ENCODE measurements around the gene KYNU. TPM values are rescaled to one million over a fixed set of nuclear protein-coding genes. Genes with fewer than 3 reads are reported as not detected.
A peak's percentile ranks its signal among the peaks of the same experiment; 100 is the strongest.

The KYNU gene
- total RNA-seq, 6 experiments from 2014 or later: 37.0 to 47.5 (median 40.7) TPM

DNA sequence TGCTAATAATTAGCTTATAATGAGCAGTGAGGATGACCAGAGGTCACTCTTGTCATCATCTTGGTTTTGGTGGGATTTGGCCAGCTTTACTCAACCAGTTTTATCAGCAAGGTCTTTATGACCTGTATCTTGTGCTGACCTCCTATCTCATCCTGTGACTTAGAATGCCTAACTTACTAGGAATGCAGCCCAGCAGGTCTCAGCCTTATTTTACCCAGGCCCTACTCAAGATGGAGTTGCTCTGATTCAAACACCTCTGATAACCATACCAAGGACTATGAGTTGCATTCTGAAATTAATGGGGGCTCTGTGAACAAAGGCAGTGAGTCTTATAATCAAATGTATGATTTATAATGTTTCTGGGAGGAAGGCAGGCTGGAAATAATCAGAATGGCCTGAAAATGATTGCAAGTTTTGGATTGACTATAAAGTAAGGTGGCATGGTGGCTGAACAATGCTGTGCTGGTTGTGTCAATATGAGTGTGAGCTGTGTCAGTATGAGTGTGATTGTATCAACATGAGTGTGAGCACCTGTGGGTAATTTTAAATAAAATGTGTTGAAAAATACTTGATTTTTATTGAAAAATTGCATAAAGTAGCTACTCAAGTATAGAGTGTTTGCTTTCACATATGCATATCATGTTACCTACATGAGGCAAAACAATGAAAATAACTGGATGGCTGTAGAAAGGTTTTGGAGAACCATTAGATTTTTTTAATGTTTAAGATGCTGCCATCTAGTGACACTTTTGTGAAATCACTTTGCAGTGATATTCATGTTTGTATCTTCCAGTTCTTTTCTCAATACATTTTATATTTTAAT lies 103.0 kb downstream of the KYNU start:
- DNase-seq (no peak), ATAC-seq (peak; percentile 66 to 81 (median 72))
- intact Hi-C loops (cut with DNase I): no loop called here
- Histone ChIP-seq H3K9me3 (no peaks in the 10 kb centered on the region), H3K36me3 (no peaks in the 10 kb centered on the region), H3K4me3 (no peak overlapping the region), H3K27me3 (no peaks in the 10 kb centered on the region), H3K27ac (no peak overlapping the region), H3K4me1 (peaks cover 0 to 15% (median 0%) of the 10 kb centered on the region in 4 donors)
- TF ChIP-seq POLR2A (IDR thresholded peaks at IDR 0.05) (no peak), CTCF (IDR thresholded peaks at IDR 0.05) (peak; percentile 40 to 68 (median 64))

DNA sequence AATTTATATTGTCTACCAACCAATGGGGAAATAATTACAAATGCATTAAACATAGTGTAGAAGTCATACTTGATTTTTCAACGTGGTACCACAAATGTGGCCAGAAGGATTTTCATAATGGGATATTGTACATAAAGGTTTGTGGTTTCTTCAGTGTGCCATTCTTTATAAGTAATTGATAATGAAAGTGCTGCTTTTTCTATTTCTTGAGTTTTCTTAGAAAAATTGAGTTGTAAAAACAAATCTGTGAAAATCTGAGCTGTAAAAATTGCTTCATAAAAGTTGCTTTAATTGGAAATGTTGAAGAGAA lies 103.6 kb downstream of the KYNU start:
- no peaks in the 10 kb centered on the region for H3K27me3 ChIP-seq
- H3K36me3 ChIP-seq: peaks cover 0 to 4% (median under 1%) of the 10 kb centered on the region in 4 donors
- 9% methylated on average over 1 of the region's 1 CpG for WGBS (ENCODE audit: insufficient coverage, low coverage, low lambda C conversion rate, missing lambda C conversion rate)
- peaks cover 0 to 15% (median 0%) of the 10 kb centered on the region in 4 donors for H3K4me1 ChIP-seq
- H3K27ac ChIP-seq: no peak overlapping the region
- intact Hi-C loops (cut with DNase I): no loop called here
- H3K9me3 ChIP-seq: no peaks in the 10 kb centered on the region
- no peak overlapping the region for H3K4me3 ChIP-seq
- no peak for TF ChIP-seq POLR2A (IDR thresholded peaks at IDR 0.05)
- no peak for TF ChIP-seq CTCF (IDR thresholded peaks at IDR 0.05)
- no peak for DNase-seq
- ATAC-seq: no peak

GRCh38 chr2:142981756-142982155 lies 104.3 kb downstream of the KYNU start:
- Histone ChIP-seq H3K9me3 (no peaks in the 10 kb centered on the region), H3K4me1 (peaks cover 0 to 15% (median 0%) of the 10 kb centered on the region in 4 donors), H3K27ac (no peak overlapping the region), H3K27me3 (no peaks in the 10 kb centered on the region), H3K36me3 (peaks cover 0 to 8% (median 3%) of the 10 kb centered on the region in 4 donors), H3K4me3 (no peak overlapping the region)
- no peak for TF ChIP-seq CTCF (IDR thresholded peaks at IDR 0.05)
- TF ChIP-seq POLR2A (IDR thresholded peaks at IDR 0.05): no peak
- intact Hi-C loops (cut with DNase I): no loop called here
- ATAC-seq (no peak), DNase-seq (no peak)
- WGBS (ENCODE audit: insufficient coverage, low coverage, low lambda C conversion rate, missing lambda C conversion rate): 67% methylated on average over 3 of the region's 3 CpGs

DNA sequence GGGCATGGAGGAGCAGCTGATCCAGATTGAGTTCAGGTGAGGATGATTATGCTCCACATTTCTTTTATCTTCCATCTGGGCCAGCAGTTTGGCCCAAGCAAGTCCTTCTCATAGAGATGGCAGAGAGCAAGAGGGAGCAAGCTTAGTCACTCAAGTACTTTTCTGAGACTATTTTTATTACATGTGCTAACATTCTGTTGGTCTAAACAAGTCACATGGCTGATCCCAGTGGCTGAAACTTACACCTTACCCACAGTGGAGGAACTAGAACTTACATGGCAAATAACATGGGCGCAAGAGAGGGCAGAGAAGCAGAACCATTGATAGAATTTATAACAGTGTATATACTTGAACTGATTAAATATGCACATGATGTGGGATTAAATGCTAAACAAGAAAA lies 105.7 kb downstream of the KYNU start:
- ATAC-seq (no peak), DNase-seq (no peak)
- H3K4me3 ChIP-seq: no peak overlapping the region
- no peaks in the 10 kb centered on the region for H3K9me3 ChIP-seq
- 79% methylated on average over 1 of the region's 1 CpG for WGBS (ENCODE audit: insufficient coverage, low coverage, low lambda C conversion rate, missing lambda C conversion rate)
- H3K27ac ChIP-seq: no peak overlapping the region
- H3K36me3 ChIP-seq: peaks cover 0 to 8% (median 3%) of the 10 kb centered on the region in 4 donors
- no peaks in the 10 kb centered on the region for H3K27me3 ChIP-seq
- H3K4me1 ChIP-seq: peaks cover 0 to 15% (median 0%) of the 10 kb centered on the region in 4 donors
- intact Hi-C loops (cut with DNase I): no loop called here
- TF ChIP-seq POLR2A (IDR thresholded peaks at IDR 0.05) (no peak), CTCF (IDR thresholded peaks at IDR 0.05) (no peak)
